Activated naive CD4-positive, alpha-beta T cell (primary cell): ENCODE data around the gene NDUFAF5.

Experiments
- DNase-seq, 4 experiments: peaks; one replicate each; lab custom pipeline; 2025; lab: John Stamatoyannopoulos, UW

The NDUFAF5 gene

DNA sequence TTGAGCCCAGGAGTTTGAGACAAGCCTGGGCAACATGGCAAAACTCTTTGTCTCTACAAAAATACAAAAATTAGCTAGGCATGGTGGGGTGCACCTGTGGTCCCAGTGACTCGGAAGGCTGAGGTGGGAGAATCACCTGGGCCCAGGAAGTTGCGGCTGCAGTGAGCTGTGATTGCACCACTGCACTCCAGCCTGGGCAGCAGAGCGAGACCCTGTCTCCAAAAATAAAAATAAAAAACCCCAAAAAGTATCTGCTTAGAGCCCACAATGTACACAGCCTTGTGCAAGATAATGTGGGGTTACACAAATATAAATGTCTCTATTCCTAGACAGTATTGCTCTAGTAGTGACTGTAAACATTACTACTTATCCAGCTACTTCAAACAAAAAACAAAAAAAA is 6.0 kb upstream of the NDUFAF5 start:
- DNase-seq, result no peak

DNA sequence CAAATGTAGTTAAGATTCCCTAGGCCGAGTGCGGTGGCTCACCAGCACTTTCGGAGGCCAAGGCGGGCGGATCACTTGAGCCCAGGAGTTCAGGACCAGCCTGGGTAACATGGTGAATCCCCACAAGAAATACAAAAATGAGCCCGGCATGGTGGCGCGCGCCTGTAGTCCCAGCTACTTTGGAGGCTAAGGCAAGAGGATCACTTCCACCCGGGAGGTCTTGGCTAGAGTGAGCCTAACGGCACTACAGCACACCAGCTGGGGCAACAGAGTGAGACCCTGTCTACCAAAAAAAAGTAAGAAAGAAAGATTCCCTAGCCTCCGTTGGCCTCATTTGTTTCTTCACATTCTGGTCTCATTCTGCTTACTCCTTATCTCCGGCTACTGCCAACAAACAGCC is 1.3 kb upstream of the NDUFAF5 start:
- DNase-seq, result no peak

DNA sequence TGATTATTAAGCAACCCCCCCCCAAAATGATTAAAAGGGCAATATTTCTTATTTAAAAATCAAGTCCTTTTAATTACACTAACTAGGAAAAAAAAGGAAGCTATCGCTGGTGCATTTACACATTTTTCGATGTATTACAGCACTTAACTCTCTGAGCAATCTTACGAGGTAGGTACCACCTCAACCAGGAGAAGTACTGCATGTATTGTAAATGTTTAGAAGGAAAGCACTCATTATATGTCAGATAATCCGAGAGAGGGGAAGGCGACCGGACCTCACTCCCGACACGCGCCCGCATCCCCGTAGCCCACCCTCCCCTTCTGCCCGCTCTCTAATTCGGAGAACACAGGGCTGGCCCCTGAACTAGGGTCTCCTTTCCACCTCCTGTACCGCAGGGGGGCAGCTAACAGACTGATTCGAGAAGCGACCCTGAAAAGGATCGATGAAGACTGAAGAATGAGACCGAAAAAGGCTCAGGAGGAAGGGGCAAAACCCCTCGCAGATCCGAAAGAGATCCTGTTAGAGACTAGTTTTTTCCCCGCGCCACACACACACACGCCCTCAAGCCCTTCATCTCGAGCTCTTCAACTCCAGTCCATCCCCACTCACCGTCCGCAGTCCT is 446 bp upstream of the NDUFAF5 start:
- no peak for DNase-seq

DNA sequence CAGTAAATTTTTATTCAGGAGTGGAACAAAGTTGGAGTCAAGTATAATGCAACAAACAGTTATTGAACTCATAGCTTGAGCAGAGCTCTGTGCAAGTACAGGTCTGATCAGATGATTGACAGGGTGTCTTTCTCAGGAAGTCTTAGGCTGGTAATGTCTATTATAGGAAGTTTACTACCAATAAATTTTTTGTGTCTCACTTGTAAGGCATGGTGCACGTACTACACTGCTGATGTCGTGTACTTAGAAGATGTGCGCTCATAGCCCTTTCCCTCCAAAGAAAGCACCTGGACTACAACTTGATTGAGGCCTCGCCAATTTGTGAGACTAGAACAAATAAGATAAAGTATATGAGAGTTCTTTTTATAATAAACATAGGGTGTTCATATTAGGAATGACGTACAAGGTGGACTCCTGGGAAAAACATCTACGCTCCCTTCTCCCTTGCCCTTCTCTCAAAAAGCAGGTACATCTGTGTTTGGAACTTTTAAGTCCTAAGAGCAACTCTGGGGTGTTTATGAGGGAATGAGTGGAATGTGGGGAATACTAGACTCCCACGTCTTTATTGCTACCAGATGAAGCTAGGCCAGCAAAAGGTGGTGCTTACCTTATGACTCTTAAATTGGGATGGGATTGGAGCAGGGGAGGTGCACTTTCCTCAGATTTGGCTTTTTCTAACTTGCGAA is 1.5 kb downstream of the NDUFAF5 start:
- no peak for DNase-seq

GRCh38 chr20:13788167-13788834 is 3.5 kb downstream of the NDUFAF5 start:
- peak in 1 of 4 experiments; percentile 8 for DNase-seq

- no peak for DNase-seq
These were observed 5.9 kb downstream of the NDUFAF5 start for GRCh38 chr20:13790708-13791107.

DNA sequence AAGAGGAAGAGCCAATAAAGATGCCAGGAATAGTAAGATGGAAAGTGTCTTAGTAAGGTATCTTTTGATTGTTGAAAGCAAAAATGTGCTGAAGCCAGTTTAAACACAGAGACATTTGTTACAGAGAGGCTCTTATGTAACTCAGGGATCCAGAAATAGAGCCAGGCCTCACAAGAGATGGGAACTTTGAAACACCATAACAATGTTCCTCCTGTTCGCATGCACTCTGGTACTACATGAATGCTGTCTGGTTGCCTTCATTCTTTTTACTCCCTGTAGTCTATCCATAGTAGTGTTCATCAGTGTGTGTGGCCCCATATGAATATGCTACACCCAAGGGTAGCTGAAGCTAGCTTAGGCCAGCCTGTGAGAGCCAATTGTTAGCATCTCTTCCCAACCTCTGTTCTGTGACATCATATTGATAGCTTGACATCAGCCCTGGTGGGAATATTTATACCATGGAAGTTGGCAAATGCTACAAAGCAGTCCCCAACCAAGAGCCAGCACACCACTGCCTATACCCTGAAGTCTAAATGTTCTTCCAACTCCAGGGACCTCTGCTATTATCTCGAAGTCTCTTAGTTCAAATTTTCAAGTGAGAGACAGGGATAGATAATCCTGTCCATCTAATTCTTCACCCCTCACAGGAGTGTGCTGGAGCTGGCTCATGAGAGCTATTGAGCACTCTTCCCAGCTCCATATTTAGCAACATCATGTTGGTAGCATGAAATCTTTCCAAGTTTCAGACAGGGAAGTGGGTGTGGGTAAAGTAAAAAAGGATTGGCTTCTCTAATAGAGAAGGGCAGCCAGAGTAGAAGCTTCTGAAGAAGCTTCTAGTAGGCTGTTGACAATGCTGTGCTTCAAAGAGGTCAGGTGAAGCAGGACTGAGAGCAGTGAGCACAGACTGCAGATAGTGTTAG is 7.0 kb downstream of the NDUFAF5 start:
- no peak for DNase-seq

GRCh38 chr20:13793001-13793400 is 8.2 kb downstream of the NDUFAF5 start:
- DNase-seq, result no peak

- no peak for DNase-seq
These were observed 9.8 kb downstream of the NDUFAF5 start for GRCh38 chr20:13794667-13795066.

DNA sequence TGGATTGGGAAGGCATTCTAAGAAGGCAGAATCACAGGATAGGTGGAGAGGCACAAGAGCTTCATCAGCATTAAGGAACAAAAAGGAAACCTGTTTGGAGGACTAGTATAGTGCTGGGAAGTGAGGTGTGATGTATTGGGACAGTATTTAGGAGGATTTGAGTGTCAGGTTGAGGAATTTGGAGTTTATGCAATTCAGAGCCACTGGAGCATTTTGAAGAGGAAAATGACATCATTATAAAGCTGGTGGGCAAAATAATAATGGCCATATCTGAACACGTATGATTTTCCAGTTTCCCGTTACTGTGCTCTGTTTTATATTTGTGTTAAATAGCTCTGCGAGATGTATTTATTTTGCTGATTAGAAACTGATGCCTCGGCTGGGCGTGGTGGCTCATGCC is 14.2 kb downstream of the NDUFAF5 start:
- no peak for DNase-seq

DNA sequence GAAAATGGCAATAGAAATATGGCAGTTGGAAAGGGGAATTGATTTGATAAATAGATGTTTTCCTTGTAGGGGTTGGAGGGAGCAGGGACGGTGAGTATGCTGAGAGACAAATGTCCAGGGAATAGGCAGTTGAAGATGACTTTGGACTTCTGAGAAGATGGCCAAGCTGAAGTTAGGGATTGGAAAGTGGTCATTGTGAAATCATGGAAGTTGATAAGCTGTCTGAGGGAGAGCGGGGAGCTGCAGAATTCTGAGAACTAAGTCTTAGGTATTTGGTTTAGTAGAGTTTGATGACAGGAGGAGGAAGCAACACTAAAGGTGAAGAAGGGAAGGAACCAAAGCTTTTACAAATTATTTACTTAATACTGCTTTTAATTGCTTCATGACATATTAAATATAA is 15.1 kb downstream of the NDUFAF5 start:
- no peak for DNase-seq

DNA sequence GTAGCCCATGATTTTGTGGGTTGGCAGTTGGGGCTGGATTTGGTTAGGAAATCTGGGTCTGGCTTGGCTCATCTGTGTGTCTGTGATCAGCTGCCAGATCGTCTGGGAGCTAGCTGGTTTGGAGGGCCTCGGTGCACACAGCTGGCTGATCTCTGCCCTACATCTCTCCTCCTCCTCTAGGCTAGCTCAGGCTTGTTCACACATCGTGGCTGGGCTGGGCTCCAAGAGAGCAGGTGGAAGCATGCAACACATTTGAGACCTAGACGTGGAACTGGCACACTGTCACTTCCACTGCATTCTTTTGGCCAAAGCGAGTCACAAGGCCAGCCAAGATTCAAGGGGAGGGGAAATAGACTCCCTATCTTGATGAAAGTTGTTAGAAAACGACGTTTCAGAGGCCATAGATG is 15.9 kb downstream of the NDUFAF5 start:
- DNase-seq, result no peak

DNA sequence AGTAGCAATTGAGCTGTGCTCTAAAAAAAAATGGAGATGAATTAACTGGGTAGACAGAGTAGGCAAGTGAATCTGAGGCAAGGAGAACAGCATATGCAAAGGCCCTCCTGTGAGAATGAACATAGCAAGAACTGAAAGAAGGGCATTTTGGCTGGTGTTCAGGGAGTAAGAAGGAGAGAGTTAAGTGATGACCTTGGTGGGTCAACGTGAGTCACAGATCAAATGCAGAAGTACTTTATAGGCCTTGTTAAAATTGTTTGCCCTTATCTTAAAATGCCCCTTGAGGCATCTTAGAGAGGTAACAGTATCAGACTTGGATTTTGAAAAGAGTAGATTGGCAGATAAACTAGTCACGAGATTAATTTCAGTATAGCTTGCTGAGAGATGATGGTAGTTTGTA is 24.5 kb downstream of the NDUFAF5 start:
- DNase-seq, result no peak

DNA sequence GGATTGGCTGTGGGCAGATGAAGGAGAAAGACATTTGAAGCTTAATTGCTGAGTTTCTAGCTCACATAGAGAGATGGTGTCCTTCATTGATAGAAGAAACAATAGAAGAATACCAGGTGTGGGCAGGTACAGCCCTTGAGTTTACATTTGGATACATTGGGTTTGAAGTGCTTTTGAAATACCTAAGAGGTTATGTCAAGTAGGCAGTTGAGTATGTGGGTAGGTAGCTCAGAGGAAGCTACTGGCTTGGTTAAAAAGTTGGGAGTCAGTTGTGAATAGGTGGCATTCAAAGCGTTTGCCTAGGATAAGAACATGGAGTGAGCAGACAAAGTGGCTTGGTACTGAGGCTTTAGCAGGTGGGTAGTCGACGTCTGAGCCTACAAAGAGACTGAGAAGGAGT is 25.0 kb downstream of the NDUFAF5 start:
- DNase-seq, result no peak

- DNase-seq, result no peak
These were observed 25.6 kb downstream of the NDUFAF5 start for GRCh38 chr20:13810446-13810845.

DNA sequence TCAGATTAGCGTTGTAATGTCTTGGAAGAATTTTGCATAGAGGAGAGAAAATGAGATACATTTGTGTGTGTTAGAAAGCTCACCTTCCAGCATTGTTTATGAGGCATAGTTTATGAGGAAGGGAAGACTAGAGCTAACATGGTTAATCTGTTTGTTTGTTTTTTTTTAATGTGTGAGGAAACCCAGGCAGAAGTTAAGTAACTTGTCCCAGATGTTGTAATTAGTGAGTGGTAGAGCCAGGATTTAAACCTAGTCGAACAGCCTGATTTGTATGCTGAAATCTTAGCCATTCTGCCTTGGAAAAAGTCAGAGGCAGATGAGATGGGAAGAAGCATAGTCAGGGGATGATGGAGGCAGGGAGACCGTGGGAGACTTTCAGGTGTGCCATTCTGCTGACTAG is 29.1 kb downstream of the NDUFAF5 start:
- DNase-seq, result no peak

DNA sequence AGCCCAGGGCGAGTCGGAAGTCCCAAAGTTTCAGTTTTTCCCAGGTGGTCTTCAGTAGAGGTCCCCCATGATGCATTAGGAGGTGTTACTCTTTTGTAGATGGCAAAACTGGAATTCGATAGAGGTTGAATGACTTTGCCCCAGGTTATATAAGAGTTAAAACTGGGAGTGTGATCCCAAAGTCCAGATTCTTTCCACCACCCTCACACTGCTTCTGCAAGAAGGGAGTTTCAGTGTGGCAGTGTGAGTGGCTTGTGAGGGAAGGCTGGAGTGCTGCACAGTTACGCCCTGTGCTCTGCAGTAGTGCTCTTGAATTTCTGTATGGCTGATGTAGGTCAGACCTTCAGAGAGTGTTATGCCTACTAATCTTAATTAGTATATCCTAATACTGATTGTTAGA is 29.8 kb downstream of the NDUFAF5 start:
- DNase-seq, result no peak

DNA sequence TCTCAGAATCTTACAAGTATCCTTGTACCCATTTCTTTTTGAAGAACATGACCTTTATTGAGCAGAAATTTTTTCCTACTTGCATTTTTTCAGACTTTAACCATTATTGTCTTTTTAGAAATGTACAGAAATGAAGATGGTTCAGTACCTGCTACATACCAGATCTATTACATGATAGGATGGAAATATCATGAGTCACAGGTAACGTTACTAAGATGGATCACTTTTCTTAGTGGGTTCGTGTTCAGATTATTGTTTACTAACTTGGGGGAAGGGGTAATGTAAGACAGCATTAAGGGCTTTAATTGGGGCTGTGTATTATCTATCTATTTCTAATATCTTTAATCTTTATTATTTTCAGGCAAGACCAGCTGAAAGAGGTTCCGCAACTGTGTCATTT is 31.9 kb downstream of the NDUFAF5 start:
- DNase-seq, result no peak

GRCh38 chr20:13817342-13817741 is 32.5 kb downstream of the NDUFAF5 start:
- no peak for DNase-seq

- DNase-seq, result no peak
These were observed 35.2 kb downstream of the NDUFAF5 start for GRCh38 chr20:13819885-13820645.

- no peak for DNase-seq
These were observed 37.0 kb downstream of the NDUFAF5 start for GRCh38 chr20:13821876-13822275.

DNA sequence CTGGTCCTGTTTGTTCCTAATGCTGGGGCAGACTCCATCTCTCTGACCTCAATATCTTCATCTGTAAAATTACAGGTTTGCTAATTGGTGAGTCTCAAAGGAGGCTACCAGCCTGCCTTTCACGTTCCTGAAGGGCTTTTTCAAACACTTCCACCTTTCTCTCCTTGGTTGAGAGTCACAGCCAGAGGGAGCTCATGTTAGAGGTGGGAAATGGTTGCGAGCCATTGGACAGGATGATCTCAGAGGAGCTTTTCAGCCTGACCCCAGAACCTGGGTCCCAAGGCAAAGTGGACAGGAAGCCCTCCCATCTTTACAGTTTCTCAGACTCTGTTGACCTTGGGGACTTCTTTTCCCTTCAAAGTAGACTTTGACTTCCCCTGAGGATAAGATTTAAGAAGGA is 37.6 kb downstream of the NDUFAF5 start:
- DNase-seq, result no peak
